K562 (cell line): ENCODE measurements around the gene RNF44. TPM values are rescaled to one million over a fixed set of nuclear protein-coding genes. Genes with fewer than 3 reads are reported as not detected.

ENCODE experiments used
- ARID4B ChIP-seq: sonication (generic); formaldehyde crosslinking; IDR thresholded peaks from 2 replicates; pipeline ENCODE4 v1.8.0; 2022; ENCODE audit warnings: mild to moderate bottlenecking, missing genetic modification reagents
- C11orf30 ChIP-seq: fragments of 450-650 bp; IDR thresholded peaks from 2 replicates; pipeline ENCODE4 v1.6.1; 2016; ENCODE audit warnings: low read depth, mild to moderate bottlenecking
- CREB3 ChIP-seq: fragments of 450-650 bp; conservative IDR thresholded peaks from 2 replicates; pipeline ENCODE4 v1.6.1; 2016; ENCODE audit warnings: missing genetic modification characterization, low read depth, mild to moderate bottlenecking, missing compliant biosample characterization, moderate library complexity
- E2F5 ChIP-seq: sonication (generic); formaldehyde crosslinking; IDR thresholded peaks from 2 replicates; pipeline ENCODE4 v1.8.0; 2022; ENCODE audit warnings: mild to moderate bottlenecking, missing genetic modification reagents
- FOXJ2 ChIP-seq: fragments of 200-800 bp; sonication (Bioruptor generic); IDR thresholded peaks from 2 replicates; pipeline ENCODE4 v1.6.1; 2016; ENCODE audit warnings: missing genetic modification characterization, missing compliant biosample characterization
- GATAD2B ChIP-seq: fragments of 450-650 bp; IDR thresholded peaks from 2 replicates; pipeline ENCODE4 v1.6.1; 2017; ENCODE audit warnings: mild to moderate bottlenecking, borderline replicate concordance
- MECOM ChIP-seq: fragments of 250-450 bp; sonication (Bioruptor Pico); IDR thresholded peaks from 2 replicates; pipeline ENCODE4 v1.8.0; 2022; ENCODE audit warnings: inconsistent platforms
- MYNN ChIP-seq, 2 experiments: sonication (generic); formaldehyde crosslinking in 1 of 2; IDR thresholded peaks; 2 replicates each; pipeline versions ENCODE4 v1.5.0 to v1.6.1; 2016 to 2020; ENCODE audit warnings: antibody characterized with exemption in 1 of 2, missing genetic modification reagents in 1 of 2
- NR1H2 ChIP-seq: sonication (generic); formaldehyde crosslinking; IDR thresholded peaks from 2 replicates; pipeline ENCODE4 v1.4.0; 2020; ENCODE audit warnings: mild to moderate bottlenecking, missing genetic modification reagents
- RBM25 ChIP-seq: fragments of 200-400 bp; formaldehyde crosslinking; IDR thresholded peaks from 2 replicates; pipeline ENCODE4 v1.6.1; 2018; ENCODE audit warnings: low read length, low read depth, moderate library complexity; ENCODE audit not compliant: severe bottlenecking
- SRSF9 ChIP-seq: fragments of 200-400 bp; formaldehyde crosslinking; IDR thresholded peaks from 2 replicates; pipeline ENCODE4 v1.6.1; 2017; ENCODE audit warnings: low read depth, low read length, borderline replicate concordance
- TARDBP ChIP-seq: fragments of 450-650 bp; IDR thresholded peaks from 2 replicates; pipeline ENCODE4 v1.6.1; 2016
- THAP7 ChIP-seq: fragments of 250-450 bp; sonication (Bioruptor Pico); IDR thresholded peaks from 2 replicates; pipeline ENCODE4 v1.5.0; 2021
- TRIM28 ChIP-seq: fragments of 450-650 bp; IDR thresholded peaks from 2 replicates; pipeline ENCODE4 v1.6.1; 2017
- ZKSCAN1 ChIP-seq: fragments of 150-350 bp; IDR thresholded peaks from 2 replicates; pipeline ENCODE4 v1.6.1; 2016; ENCODE audit warnings: low read depth, low read length
- ZNF12 ChIP-seq: sonication (generic); formaldehyde crosslinking; IDR thresholded peaks from 2 replicates; pipeline ENCODE4 v1.4.0; 2020; ENCODE audit warnings: mild to moderate bottlenecking, missing genetic modification reagents
- ZNF280A ChIP-seq: fragments of 450-650 bp; IDR thresholded peaks from 2 replicates; pipeline ENCODE4 v1.6.1; 2018; ENCODE audit warnings: mild to moderate bottlenecking, low read depth; ENCODE audit not compliant: partially characterized antibody
- ZNF347 ChIP-seq: fragments of 450-650 bp; formaldehyde crosslinking; IDR thresholded peaks from 2 replicates; pipeline ENCODE4 v1.4.0; 2020; ENCODE audit warnings: low read depth, mild to moderate bottlenecking, moderate library complexity
- ZNF354B ChIP-seq: fragments of 250-450 bp; sonication (Bioruptor Pico); IDR thresholded peaks from 2 replicates; pipeline ENCODE4 v1.4.0; 2020
- ZNF449 ChIP-seq: fragments of 250-450 bp; sonication (Bioruptor Pico); IDR thresholded peaks from 2 replicates; pipeline ENCODE4 v1.8.0; 2022; ENCODE audit warnings: moderate library complexity, mild to moderate bottlenecking, inconsistent platforms
- ZNF77 ChIP-seq: fragments of 250-450 bp; sonication (Bioruptor Pico); IDR thresholded peaks from 2 replicates; pipeline ENCODE4 v1.5.0; 2020
- polyA plus RNA-seq, 8 experiments: library from polyadenylated mRNA; depleted of rRNA in 4 of 8; stranded (reverse) in 5 of 8; unstranded in 3 of 8; fragments of >200 nt; fragmentation: Nextera tagmentation in 2 of 8; fragmentation: Illumina TruSeq in 1 of 8; extraction: Ambion mirVana in 2 of 8; extraction: Trizol in 1 of 8; gene quantifications; 2 replicates each; pipeline versions ENCODE4 v1.2.1 to v1.2.3, GENCODE V29; 2011 to 2014; ENCODE audit warnings: inconsistent platforms in 1 of 8, missing spikeins in 1 of 8
- total RNA-seq, 7 experiments: library from RNA; depleted of rRNA in 6 of 7; stranded (reverse); fragments of >200 nt in 6 of 7; fragmentation: Illumina TruSeq in 2 of 7; extraction: Trizol in 2 of 7; gene quantifications; 2 replicates each; pipeline versions ENCODE4 v1.2.1 to v1.2.3, GENCODE V29; 2011 to 2021; ENCODE audit warnings: low replicate concordance in 1 of 7

The RNF44 gene
- total and polyA plus RNA-seq, 9 of the 15 experiments (the other 6 are each of a cell fraction or from before 2014, with no cell fraction given) = 1.6 to 82.6 (median 7.4) TPM

GRCh38 chr5:176540476-176540899, 3.3 kb upstream of the RNF44 start (continued):
- TF ChIP-seq THAP7 = no peak
- TF ChIP-seq TRIM28 = no peak
- TF ChIP-seq ZNF347 = no peak
- TF ChIP-seq ZNF354B (CRISPR knock-in tag) = no peak
- TF ChIP-seq FOXJ2 (tag) = peak; percentile 71
- TF ChIP-seq ZNF12 (CRISPR knock-in tag) = no peak
- no peak for TF ChIP-seq SRSF9
- TF ChIP-seq C11orf30 = no peak
- no peak for TF ChIP-seq GATAD2B
- TF ChIP-seq ZKSCAN1 = no peak
- no peak for TF ChIP-seq ZNF280A
- TF ChIP-seq MYNN (IDR thresholded peaks at IDR 0.05) = no peak
- TF ChIP-seq MYNN (CRISPR knock-in tag; IDR thresholded peaks at IDR 0.05) = no peak
- TF ChIP-seq RBM25 = no peak
- TF ChIP-seq ZNF449 = peak; percentile 90
- TF ChIP-seq ARID4B = no peak
- no peak for TF ChIP-seq CREB3 (tag)
- TF ChIP-seq NR1H2 (CRISPR knock-in tag) = no peak
- TF ChIP-seq E2F5 (CRISPR knock-in tag) = no peak
- TF ChIP-seq TARDBP = no peak
- TF ChIP-seq MECOM = peak; percentile 52
- no peak for TF ChIP-seq ZNF77
